ENCODE results near the gene SEC23IP.
A peak's percentile ranks its signal among the peaks of the same experiment; 100 is the strongest.

The SEC23IP gene

GRCh38 chr10:119892188-119893065, at the start of gene SEC23IP:
SEC23IP (plus strand) TSS chr10:119892730; CDS start chr10:119892783, 53 bp downstream.
- peaks cover 33% of the 10 kb centered on the region for H3K36me3 Mint-ChIP-seq (ENCODE audit: low read depth)
- TF ChIP-seq, protein P1, sequence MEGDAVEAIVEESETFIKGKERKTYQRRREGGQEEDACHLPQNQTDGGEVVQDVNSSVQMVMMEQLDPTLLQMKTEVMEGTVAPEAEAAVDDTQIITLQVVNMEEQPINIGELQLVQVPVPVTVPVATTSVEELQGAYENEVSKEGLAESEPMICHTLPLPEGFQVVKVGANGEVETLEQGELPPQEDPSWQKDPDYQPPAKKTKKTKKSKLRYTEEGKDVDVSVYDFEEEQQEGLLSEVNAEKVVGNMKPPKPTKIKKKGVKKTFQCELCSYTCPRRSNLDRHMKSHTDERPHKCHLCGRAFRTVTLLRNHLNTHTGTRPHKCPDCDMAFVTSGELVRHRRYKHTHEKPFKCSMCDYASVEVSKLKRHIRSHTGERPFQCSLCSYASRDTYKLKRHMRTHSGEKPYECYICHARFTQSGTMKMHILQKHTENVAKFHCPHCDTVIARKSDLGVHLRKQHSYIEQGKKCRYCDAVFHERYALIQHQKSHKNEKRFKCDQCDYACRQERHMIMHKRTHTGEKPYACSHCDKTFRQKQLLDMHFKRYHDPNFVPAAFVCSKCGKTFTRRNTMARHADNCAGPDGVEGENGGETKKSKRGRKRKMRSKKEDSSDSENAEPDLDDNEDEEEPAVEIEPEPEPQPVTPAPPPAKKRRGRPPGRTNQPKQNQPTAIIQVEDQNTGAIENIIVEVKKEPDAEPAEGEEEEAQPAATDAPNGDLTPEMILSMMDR (IDR thresholded peaks at IDR 0.05): no peak
- H3K27me3 Mint-ChIP-seq (ENCODE audit: low read depth, poor library complexity): peaks cover 17% of the 10 kb centered on the region
- H3K4me1 Mint-ChIP-seq: peaks cover 39% of the 10 kb centered on the region
- H3K9me3 Mint-ChIP-seq: peaks cover 16% of the 10 kb centered on the region
- DNase-seq: peak; percentile 90
- peak within 1 kb of the TSS; percentile 98 for H3K4me3 Mint-ChIP-seq
- H3K27ac Mint-ChIP-seq: peak within 1 kb of the TSS; percentile 87

- Mint-ChIP-seq H3K27me3 (ENCODE audit: low read depth, poor library complexity) (no peaks in the 10 kb centered on the region), H3K36me3 (ENCODE audit: low read depth) (peaks cover 92% of the 10 kb centered on the region), H3K27ac (no peak overlapping the region), H3K4me3 (no peak overlapping the region), H3K9me3 (no peaks in the 10 kb centered on the region), H3K4me1 (no peaks in the 10 kb centered on the region)
- TF ChIP-seq, protein P1 (IDR thresholded peaks at IDR 0.05): no peak
- no peak for DNase-seq
Measured at GRCh38 chr10:119845656-119846055, 46.9 kb upstream of the SEC23IP start.

DNA sequence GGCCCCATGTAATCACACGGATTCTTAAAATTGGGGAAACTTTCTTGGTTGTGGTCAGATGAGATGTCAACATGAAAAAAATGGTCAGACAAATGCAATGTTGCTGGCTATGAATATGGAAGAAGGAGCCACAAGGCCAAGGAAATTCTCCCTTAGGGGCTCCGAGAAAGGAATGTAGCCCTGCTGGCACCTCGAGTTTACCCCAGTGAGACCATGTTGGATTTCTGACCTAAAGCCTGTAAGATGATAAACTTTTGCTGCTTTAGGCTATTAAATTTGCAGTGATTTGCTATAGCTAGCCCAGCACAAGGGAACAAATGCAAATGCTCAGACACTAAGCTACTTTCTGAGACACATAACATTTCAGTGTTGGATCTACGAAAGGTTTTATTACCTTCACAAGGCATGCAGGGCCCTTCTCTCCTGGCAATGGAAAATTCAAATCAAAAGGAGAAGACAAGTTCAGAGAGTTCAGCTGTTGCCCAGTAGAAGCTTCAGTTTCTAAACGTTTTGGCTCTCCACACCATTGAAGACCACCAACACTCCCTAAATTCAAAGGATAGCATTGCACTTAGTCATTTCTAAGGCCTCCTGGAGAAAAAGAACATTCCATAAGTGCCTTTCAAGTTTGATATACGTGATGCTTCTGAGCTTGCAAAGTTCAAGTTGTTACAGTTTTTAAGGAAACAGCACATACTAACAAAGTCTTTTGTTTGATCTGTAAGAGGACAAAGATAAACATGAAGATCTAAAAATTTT, 43.3 kb upstream of the SEC23IP start:
- Mint-ChIP-seq H3K4me3 (no peak overlapping the region), H3K27me3 (ENCODE audit: low read depth, poor library complexity) (no peaks in the 10 kb centered on the region), H3K9me3 (no peaks in the 10 kb centered on the region), H3K4me1 (no peaks in the 10 kb centered on the region), H3K27ac (no peak overlapping the region), H3K36me3 (ENCODE audit: low read depth) (peaks cover 78% of the 10 kb centered on the region)
- no peak for DNase-seq
- TF ChIP-seq, protein P1 (IDR thresholded peaks at IDR 0.05): no peak

DNA sequence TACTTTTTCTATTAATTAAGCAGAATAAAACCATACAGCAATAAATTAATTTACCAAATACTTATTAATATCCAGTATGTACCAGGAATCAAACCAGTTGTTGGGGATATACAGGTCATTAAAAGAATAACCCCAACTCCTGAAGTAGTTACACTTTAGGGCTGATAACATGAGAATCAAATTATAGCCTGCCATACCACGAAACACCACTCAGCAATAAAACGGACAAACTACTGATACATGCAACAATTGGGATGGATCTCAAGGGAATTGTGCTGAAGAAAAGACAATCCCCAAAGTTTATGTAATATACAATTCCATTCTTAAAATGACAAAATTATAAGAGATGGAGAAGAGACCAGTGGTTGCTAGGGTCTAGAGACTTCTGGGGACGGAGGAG, 42.6 kb upstream of the SEC23IP start:
- H3K27me3 Mint-ChIP-seq (ENCODE audit: low read depth, poor library complexity): no peaks in the 10 kb centered on the region
- DNase-seq: no peak
- no peak overlapping the region for H3K27ac Mint-ChIP-seq
- H3K4me3 Mint-ChIP-seq: no peak overlapping the region
- H3K4me1 Mint-ChIP-seq: no peaks in the 10 kb centered on the region
- no peaks in the 10 kb centered on the region for H3K9me3 Mint-ChIP-seq
- TF ChIP-seq, protein P1 (IDR thresholded peaks at IDR 0.05): no peak
- peaks cover 73% of the 10 kb centered on the region for H3K36me3 Mint-ChIP-seq (ENCODE audit: low read depth)

DNA sequence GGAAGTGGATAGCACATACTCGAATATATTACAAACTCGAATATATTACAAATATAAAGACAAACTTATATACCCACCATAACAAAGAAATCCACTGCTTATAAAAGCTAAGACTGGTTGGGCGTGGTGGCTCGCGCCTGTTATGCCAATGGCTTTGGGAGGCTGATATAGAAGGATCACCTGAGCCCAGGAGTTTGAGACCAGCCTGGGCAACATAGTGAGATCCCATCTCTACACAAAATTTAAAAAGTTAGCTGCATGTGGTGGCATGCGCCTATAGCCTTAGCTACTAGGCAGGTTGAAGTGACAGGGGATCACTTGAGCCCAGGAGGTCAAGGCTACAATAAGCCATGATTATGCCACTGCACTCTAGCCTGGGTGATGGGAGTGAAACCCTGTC, 40.3 kb upstream of the SEC23IP start:
- no peaks in the 10 kb centered on the region for H3K4me1 Mint-ChIP-seq
- H3K36me3 Mint-ChIP-seq (ENCODE audit: low read depth): peaks cover 69% of the 10 kb centered on the region
- H3K9me3 Mint-ChIP-seq: no peaks in the 10 kb centered on the region
- H3K4me3 Mint-ChIP-seq: no peak overlapping the region
- H3K27me3 Mint-ChIP-seq (ENCODE audit: low read depth, poor library complexity): no peaks in the 10 kb centered on the region
- TF ChIP-seq, protein P1 (IDR thresholded peaks at IDR 0.05): no peak
- no peak for DNase-seq
- no peak overlapping the region for H3K27ac Mint-ChIP-seq

All from nephron progenitor cell (in vitro differentiated cells).